SK-N-SH treated with all-trans-retinoic acid at 6 μM for 48 hours (cell line): ENCODE results near the gene IFRD2.
A peak's percentile ranks its signal among the peaks of the same experiment; 100 is the strongest.

Source experiments
- ATAC-seq: fragments of 200-7000 bp; cut with Tn5 transposase; 3 replicates; pipeline ENCODE4 v1.9.1; 2020; ENCODE audit warnings: mild to moderate bottlenecking, moderate library complexity
- ARNTL ChIP-seq: fragments of 450-650 bp; formaldehyde crosslinking; IDR thresholded peaks from 2 replicates; pipeline ENCODE4 v1.5.0; 2020; ENCODE audit warnings: low read depth, mild to moderate bottlenecking, moderate library complexity, borderline replicate concordance
- BACH2 ChIP-seq: fragments of 250-450 bp; sonication (Bioruptor Pico); IDR thresholded peaks from 2 replicates; pipeline ENCODE4 v1.9.0; 2021; ENCODE audit warnings: mild to moderate bottlenecking, borderline replicate concordance
- CSDC2 ChIP-seq: fragments of 250-450 bp; sonication (Bioruptor Pico); IDR thresholded peaks from 2 replicates; pipeline ENCODE4 v1.5.0; 2020; ENCODE audit warnings: mild to moderate bottlenecking, moderate library complexity
- ESRRG ChIP-seq: fragments of 250-450 bp; sonication (Bioruptor Pico); IDR thresholded peaks from 2 replicates; pipeline ENCODE4 v1.6.1; 2021; ENCODE audit warnings: mild to moderate bottlenecking
- GLIS3 ChIP-seq: fragments of 250-450 bp; sonication (Bioruptor Pico); IDR thresholded peaks from 2 replicates; pipeline ENCODE4 v1.5.0; 2020; ENCODE audit warnings: mild to moderate bottlenecking, moderate library complexity
- ISL1 ChIP-seq: fragments of 250-450 bp; sonication (Bioruptor Pico); IDR thresholded peaks from 2 replicates; pipeline ENCODE4 v2.1.2; 2022; ENCODE audit warnings: mild to moderate bottlenecking, moderate library complexity
- OSR1 ChIP-seq: fragments of 250-450 bp; sonication (Bioruptor Pico); IDR thresholded peaks from 2 replicates; pipeline ENCODE4 v1.8.0; 2022; ENCODE audit warnings: moderate library complexity, mild to moderate bottlenecking, inconsistent platforms
- PPARA ChIP-seq: fragments of 250-450 bp; sonication (Bioruptor Pico); IDR thresholded peaks from 2 replicates; pipeline ENCODE4 v1.5.0; 2020; ENCODE audit warnings: mild to moderate bottlenecking, borderline replicate concordance
- RARB ChIP-seq: fragments of 250-450 bp; sonication (Bioruptor Pico); IDR thresholded peaks from 2 replicates; pipeline ENCODE4 v1.8.0; 2021; ENCODE audit warnings: mild to moderate bottlenecking, moderate library complexity
- SNAI2 ChIP-seq: fragments of 250-450 bp; sonication (Bioruptor Pico); IDR thresholded peaks from 2 replicates; pipeline ENCODE4 v1.5.0; 2020; ENCODE audit warnings: mild to moderate bottlenecking, moderate library complexity
- TCF4 ChIP-seq: fragments of 250-450 bp; sonication (Bioruptor Pico); IDR thresholded peaks from 2 replicates; pipeline ENCODE4 v1.8.0; 2021; ENCODE audit warnings: mild to moderate bottlenecking, moderate library complexity, borderline replicate concordance
- TOX ChIP-seq: fragments of 250-450 bp; sonication (Bioruptor Pico); IDR thresholded peaks from 2 replicates; pipeline ENCODE4 v1.8.0; 2021; ENCODE audit warnings: mild to moderate bottlenecking, moderate library complexity, borderline replicate concordance
- ZC3H10 ChIP-seq: fragments of 250-450 bp; sonication (Bioruptor Pico); IDR thresholded peaks from 2 replicates; pipeline ENCODE4 v1.5.1; 2021; ENCODE audit warnings: mild to moderate bottlenecking, moderate library complexity
- ZFP3 ChIP-seq: fragments of 250-450 bp; sonication (Bioruptor Pico); IDR thresholded peaks from 2 replicates; pipeline ENCODE4 v1.5.0; 2020; ENCODE audit warnings: mild to moderate bottlenecking, moderate library complexity
- ZFP30 ChIP-seq: fragments of 450-650 bp; formaldehyde crosslinking; IDR thresholded peaks from 2 replicates; pipeline ENCODE4 v1.5.0; 2022; ENCODE audit warnings: mild to moderate bottlenecking, moderate library complexity
- ZNF565 ChIP-seq: fragments of 450-650 bp; formaldehyde crosslinking; conservative IDR thresholded peaks from 2 replicates; pipeline ENCODE4 v1.5.0; 2020; ENCODE audit warnings: low read depth, mild to moderate bottlenecking, moderate library complexity
- ZNF70 ChIP-seq: fragments of 450-650 bp; formaldehyde crosslinking; IDR thresholded peaks from 2 replicates; pipeline ENCODE4 v1.5.0; 2020; ENCODE audit warnings: mild to moderate bottlenecking, moderate library complexity
- ZNF8 ChIP-seq: fragments of 450-650 bp; formaldehyde crosslinking; IDR thresholded peaks from 2 replicates; pipeline ENCODE4 v1.5.0; 2020; ENCODE audit warnings: mild to moderate bottlenecking, moderate library complexity
- TF ChIP-seq, protein P1 (sequence below): fragments of 250-450 bp; sonication (Bioruptor Pico); IDR thresholded peaks from 2 replicates; pipeline ENCODE4 v1.8.0; 2021; ENCODE audit warnings: low read depth, mild to moderate bottlenecking, moderate library complexity, borderline replicate concordance
- TF ChIP-seq, protein P2 (sequence below): fragments of 250-450 bp; sonication (Bioruptor Pico); IDR thresholded peaks from 2 replicates; pipeline ENCODE4 v1.5.0; 2020; ENCODE audit warnings: mild to moderate bottlenecking, moderate library complexity
- TF ChIP-seq, protein P3 (sequence below): fragments of 250-450 bp; sonication (Bioruptor Pico); IDR thresholded peaks from 2 replicates; pipeline ENCODE4 v1.8.0; 2020; ENCODE audit warnings: mild to moderate bottlenecking, moderate library complexity, borderline replicate concordance
- TF ChIP-seq, protein P4 (sequence below): fragments of 250-450 bp; sonication (Bioruptor Pico); IDR thresholded peaks from 2 replicates; pipeline ENCODE4 v1.5.1; 2020; ENCODE audit warnings: low read depth, mild to moderate bottlenecking, moderate library complexity

The IFRD2 gene

DNA sequence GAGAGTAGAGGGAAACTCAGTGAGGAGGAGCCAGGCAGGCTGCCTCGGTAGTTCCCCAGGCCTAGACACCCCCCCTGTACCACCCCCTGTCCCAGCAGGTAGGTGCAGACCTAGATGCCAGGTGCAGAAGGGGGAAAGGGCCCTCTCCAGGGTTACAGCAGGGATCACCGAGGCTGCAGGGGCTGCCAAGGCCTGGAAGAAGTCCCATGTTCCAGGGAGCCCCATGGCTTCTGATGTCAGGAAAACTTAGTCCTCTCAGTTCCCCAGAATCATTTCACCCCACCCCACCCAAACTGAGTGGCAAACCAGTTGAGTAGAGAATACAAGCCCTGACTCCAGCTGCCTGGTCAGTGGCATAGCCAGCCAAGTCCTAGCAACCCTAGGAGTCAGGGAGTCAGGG is 30.7 kb downstream of the IFRD2 start:
- TF ChIP-seq BACH2: no peak
- no peak for TF ChIP-seq TCF4
- no peak for TF ChIP-seq ZC3H10 (CRISPR knock-in tag)
- TF ChIP-seq ISL1 (CRISPR knock-in tag): no peak
- no peak for TF ChIP-seq GLIS3 (CRISPR knock-in tag)
- TF ChIP-seq TOX (CRISPR knock-in tag): no peak
- TF ChIP-seq, protein P1, sequence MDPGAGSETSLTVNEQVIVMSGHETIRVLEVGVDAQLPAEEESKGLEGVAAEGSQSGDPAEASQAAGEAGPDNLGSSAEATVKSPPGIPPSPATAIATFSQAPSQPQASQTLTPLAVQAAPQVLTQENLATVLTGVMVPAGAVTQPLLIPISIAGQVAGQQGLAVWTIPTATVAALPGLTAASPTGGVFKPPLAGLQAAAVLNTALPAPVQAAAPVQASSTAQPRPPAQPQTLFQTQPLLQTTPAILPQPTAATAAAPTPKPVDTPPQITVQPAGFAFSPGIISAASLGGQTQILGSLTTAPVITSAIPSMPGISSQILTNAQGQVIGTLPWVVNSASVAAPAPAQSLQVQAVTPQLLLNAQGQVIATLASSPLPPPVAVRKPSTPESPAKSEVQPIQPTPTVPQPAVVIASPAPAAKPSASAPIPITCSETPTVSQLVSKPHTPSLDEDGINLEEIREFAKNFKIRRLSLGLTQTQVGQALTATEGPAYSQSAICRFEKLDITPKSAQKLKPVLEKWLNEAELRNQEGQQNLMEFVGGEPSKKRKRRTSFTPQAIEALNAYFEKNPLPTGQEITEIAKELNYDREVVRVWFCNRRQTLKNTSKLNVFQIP: no peak
- TF ChIP-seq ESRRG (CRISPR knock-in tag): no peak
- no peak for TF ChIP-seq ZFP30 (CRISPR knock-in tag)
- TF ChIP-seq, protein P2, sequence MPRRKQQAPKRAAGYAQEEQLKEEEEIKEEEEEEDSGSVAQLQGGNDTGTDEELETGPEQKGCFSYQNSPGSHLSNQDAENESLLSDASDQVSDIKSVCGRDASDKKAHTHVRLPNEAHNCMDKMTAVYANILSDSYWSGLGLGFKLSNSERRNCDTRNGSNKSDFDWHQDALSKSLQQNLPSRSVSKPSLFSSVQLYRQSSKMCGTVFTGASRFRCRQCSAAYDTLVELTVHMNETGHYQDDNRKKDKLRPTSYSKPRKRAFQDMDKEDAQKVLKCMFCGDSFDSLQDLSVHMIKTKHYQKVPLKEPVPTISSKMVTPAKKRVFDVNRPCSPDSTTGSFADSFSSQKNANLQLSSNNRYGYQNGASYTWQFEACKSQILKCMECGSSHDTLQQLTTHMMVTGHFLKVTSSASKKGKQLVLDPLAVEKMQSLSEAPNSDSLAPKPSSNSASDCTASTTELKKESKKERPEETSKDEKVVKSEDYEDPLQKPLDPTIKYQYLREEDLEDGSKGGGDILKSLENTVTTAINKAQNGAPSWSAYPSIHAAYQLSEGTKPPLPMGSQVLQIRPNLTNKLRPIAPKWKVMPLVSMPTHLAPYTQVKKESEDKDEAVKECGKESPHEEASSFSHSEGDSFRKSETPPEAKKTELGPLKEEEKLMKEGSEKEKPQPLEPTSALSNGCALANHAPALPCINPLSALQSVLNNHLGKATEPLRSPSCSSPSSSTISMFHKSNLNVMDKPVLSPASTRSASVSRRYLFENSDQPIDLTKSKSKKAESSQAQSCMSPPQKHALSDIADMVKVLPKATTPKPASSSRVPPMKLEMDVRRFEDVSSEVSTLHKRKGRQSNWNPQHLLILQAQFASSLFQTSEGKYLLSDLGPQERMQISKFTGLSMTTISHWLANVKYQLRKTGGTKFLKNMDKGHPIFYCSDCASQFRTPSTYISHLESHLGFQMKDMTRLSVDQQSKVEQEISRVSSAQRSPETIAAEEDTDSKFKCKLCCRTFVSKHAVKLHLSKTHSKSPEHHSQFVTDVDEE: no peak
- TF ChIP-seq ZNF8 (CRISPR knock-in tag): no peak
- TF ChIP-seq, protein P3, sequence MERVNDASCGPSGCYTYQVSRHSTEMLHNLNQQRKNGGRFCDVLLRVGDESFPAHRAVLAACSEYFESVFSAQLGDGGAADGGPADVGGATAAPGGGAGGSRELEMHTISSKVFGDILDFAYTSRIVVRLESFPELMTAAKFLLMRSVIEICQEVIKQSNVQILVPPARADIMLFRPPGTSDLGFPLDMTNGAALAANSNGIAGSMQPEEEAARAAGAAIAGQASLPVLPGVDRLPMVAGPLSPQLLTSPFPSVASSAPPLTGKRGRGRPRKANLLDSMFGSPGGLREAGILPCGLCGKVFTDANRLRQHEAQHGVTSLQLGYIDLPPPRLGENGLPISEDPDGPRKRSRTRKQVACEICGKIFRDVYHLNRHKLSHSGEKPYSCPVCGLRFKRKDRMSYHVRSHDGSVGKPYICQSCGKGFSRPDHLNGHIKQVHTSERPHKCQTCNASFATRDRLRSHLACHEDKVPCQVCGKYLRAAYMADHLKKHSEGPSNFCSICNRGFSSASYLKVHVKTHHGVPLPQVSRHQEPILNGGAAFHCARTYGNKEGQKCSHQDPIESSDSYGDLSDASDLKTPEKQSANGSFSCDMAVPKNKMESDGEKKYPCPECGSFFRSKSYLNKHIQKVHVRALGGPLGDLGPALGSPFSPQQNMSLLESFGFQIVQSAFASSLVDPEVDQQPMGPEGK (CRISPR knock-in tag): no peak
- no peak for ATAC-seq

DNA sequence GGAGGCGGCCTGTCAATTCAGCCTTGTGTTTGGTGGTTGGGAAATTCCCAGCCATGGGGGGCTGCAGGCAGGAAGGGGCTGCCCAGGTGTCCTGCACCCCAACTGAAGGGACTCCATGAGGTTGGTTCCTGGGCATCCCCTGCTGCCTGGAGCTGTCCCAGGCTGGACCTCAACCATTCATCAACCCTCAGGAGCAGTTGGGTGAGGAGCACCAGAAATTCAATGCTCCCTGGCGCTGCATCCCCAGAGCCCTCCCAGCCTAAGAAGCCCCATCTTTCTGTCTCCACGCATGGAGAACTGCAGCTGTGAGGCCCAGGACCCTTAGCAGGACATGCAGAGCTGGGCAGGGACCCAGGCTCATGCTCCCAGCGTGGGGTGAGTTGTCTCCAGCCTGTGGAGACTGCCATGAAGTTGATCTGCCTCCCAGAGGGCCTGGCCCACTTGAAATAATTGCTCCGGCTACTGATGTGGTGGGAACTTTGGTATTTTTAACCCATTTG is 31.2 kb downstream of the IFRD2 start:
- ATAC-seq: no peak
- no peak for TF ChIP-seq ZNF70 (CRISPR knock-in tag)
- TF ChIP-seq, all 23 proteins: peak for 0

DNA sequence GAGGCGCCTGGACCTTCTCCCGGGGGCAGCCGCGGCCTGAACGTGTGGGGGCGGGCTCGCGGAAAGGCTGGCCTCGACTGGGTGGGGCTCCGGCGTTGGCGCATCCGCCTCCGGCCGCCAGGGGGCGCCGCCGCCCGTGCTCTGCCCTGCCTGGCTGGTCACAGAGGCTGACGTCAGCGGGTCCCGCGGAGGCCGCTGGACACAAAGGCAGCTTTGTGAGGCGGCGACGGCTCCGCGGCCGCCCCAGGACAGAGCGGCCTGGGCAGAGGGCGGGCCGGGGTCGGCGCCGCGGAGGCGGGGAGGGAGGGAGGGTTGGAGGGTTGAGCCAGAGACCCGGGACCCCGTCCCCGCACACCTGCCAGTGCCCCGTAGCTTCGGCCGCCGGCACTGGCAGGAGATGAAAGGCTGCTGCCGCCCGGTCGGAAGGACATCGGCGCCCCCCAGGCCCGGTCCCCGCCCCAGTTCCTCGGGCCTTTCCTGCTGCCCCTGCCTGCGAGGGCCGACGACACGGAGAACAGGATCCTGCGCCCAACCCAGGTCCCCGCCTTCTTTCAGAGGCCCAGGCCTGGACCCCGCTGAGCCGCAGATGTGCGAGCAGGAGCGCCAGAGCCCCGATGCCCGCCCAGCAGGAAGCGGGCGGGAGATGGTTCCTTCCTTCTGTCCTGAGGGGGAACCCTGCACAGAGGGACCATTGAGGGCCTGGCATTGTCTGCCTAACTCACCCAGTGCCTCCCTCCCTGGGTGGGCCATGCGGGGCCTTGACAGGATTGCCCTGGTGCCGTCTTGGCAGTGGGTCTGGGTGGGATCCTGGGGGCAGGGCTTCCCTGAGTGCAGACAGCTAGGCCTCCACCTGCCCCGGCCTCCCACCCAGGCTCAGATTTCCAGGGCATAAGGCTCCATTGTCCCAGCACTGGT is 31.9 kb downstream of the IFRD2 start:
- peak; percentile 76 for ATAC-seq
- TF ChIP-seq ZNF8 (CRISPR knock-in tag) (no peak), ZC3H10 (CRISPR knock-in tag) (no peak), ZNF70 (CRISPR knock-in tag) (peak; percentile 37), ESRRG (CRISPR knock-in tag) (0 out of 2 replicates have a peak, but pooled peaks have one; percentile 17), CSDC2 (CRISPR knock-in tag) (0 out of 2 replicates have a peak, but pooled peaks have one; percentile 12), ZNF565 (no peak; the same call in 1 of the 2 replicates), ZFP3 (CRISPR knock-in tag) (peak; percentile 77; the same call in 1 of the 2 replicates), BACH2 (no peak), OSR1 (no peak), TOX (CRISPR knock-in tag) (no peak), RARB (CRISPR knock-in tag) (no peak), SNAI2 (CRISPR knock-in tag) (no peak), ARNTL (no peak), TCF4 (peak; percentile 20; the same call in 1 of the 2 replicates), PPARA (CRISPR knock-in tag) (peak; percentile 13; the same call in 1 of the 2 replicates), ISL1 (CRISPR knock-in tag) (no peak)
- TF ChIP-seq, protein P4, sequence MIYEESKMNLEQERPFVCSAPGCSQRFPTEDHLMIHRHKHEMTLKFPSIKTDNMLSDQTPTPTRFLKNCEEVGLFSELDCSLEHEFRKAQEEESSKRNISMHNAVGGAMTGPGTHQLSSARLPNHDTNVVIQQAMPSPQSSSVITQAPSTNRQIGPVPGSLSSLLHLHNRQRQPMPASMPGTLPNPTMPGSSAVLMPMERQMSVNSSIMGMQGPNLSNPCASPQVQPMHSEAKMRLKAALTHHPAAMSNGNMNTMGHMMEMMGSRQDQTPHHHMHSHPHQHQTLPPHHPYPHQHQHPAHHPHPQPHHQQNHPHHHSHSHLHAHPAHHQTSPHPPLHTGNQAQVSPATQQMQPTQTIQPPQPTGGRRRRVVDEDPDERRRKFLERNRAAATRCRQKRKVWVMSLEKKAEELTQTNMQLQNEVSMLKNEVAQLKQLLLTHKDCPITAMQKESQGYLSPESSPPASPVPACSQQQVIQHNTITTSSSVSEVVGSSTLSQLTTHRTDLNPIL (CRISPR knock-in tag): no peak
- TF ChIP-seq, protein P1: no peak
- TF ChIP-seq, protein P2: peak; percentile 14; the same call in 1 of the 2 replicates
